Measurements from ENCODE around the gene SIPA1L3. TPM values are rescaled to one million over a fixed set of nuclear protein-coding genes. Genes with fewer than 3 reads are reported as not detected.
"Not testable (repeated sequence)": the region's sequence is repeated elsewhere in the genome, so short reads cannot be mapped to it uniquely, and the experiment has no call there.

The SIPA1L3 gene
- total and polyA plus RNA-seq, 2 experiments from 2014 or later: 13.7 to 23.3 TPM

GRCh38 chr19:38068826-38069225 lies 161.8 kb downstream of the SIPA1L3 start:
- DNase-seq (ENCODE audit: low spot score): no peak
- no peaks in the 10 kb centered on the region for H3K36me3 ChIP-seq (replicated peaks; ENCODE audit: insufficient read depth, low read depth)
- TF ChIP-seq CTCF (IDR thresholded peaks at IDR 0.05; ENCODE audit: poor library complexity) (no peak), EZH2phosphoT487 (IDR thresholded peaks at IDR 0.05; ENCODE audit: low read depth, severe bottlenecking, unreplicated experiment) (no peak), EZH2 (IDR thresholded peaks at IDR 0.05; ENCODE audit: borderline replicate concordance) (no peak)
- H3K27ac ChIP-seq: no peak overlapping the region
- no peaks in the 10 kb centered on the region for H3K9me3 ChIP-seq (ENCODE audit: low read depth)
- peaks cover 7% of the 10 kb centered on the region for H3K79me2 ChIP-seq
- H3K4me3 ChIP-seq: no peak overlapping the region
- no peaks in the 10 kb centered on the region for H3K9me2 ChIP-seq (replicated peaks; ENCODE audit: insufficient read depth)
- H2AFZ ChIP-seq: no peak overlapping the region
- 92% methylated on average over 6 of the region's 6 CpGs for WGBS (ENCODE audit: low lambda C conversion rate, missing lambda C conversion rate)
- no peaks in the 10 kb centered on the region for H3K27me3 ChIP-seq
- peaks cover 2% of the 10 kb centered on the region for H3K4me1 ChIP-seq (ENCODE audit: insufficient read depth)
- H3K4me2 ChIP-seq: no peak overlapping the region
- H4K20me1 ChIP-seq (ENCODE audit: insufficient read depth, poor library complexity, severe bottlenecking): peaks cover 5% of the 10 kb centered on the region

GRCh38 chr19:38070573-38070972 lies 163.6 kb downstream of the SIPA1L3 start:
- Histone ChIP-seq H3K79me2 (peaks cover 7% of the 10 kb centered on the region), H4K20me1 (ENCODE audit: insufficient read depth, poor library complexity, severe bottlenecking) (peaks cover 8% of the 10 kb centered on the region), H3K9me2 (replicated peaks; ENCODE audit: insufficient read depth) (no peaks in the 10 kb centered on the region), H3K4me2 (no peak overlapping the region), H3K27ac (no peak overlapping the region), H3K4me3 (no peak overlapping the region), H3K9me3 (ENCODE audit: low read depth) (no peaks in the 10 kb centered on the region), H3K4me1 (ENCODE audit: insufficient read depth) (no peaks in the 10 kb centered on the region), H3K36me3 (replicated peaks; ENCODE audit: insufficient read depth, low read depth) (no peaks in the 10 kb centered on the region), H3K27me3 (no peaks in the 10 kb centered on the region), H2AFZ (no peak overlapping the region)
- TF ChIP-seq EZH2 (IDR thresholded peaks at IDR 0.05; ENCODE audit: borderline replicate concordance) (no peak), CTCF (IDR thresholded peaks at IDR 0.05; ENCODE audit: poor library complexity) (no peak), EZH2phosphoT487 (IDR thresholded peaks at IDR 0.05; ENCODE audit: low read depth, severe bottlenecking, unreplicated experiment) (no peak)
- WGBS (ENCODE audit: low lambda C conversion rate, missing lambda C conversion rate): 68% methylated on average over 3 of the region's 3 CpGs
- no peak for DNase-seq (ENCODE audit: low spot score)

- H3K4me1 ChIP-seq (ENCODE audit: insufficient read depth); DNase-seq (ENCODE audit: low spot score); H3K4me2 ChIP-seq; H3K27ac ChIP-seq; H3K79me2 ChIP-seq; H4K20me1 ChIP-seq (ENCODE audit: insufficient read depth, poor library complexity, severe bottlenecking); H3K36me3 ChIP-seq (replicated peaks; ENCODE audit: insufficient read depth, low read depth); H3K27me3 ChIP-seq; H3K9me3 ChIP-seq (ENCODE audit: low read depth); H3K9me2 ChIP-seq (replicated peaks; ENCODE audit: insufficient read depth); H2AFZ ChIP-seq; H3K4me3 ChIP-seq: not testable (repeated sequence)
- WGBS (ENCODE audit: low lambda C conversion rate, missing lambda C conversion rate): 98% methylated on average over 6 of the region's 6 CpGs
Observed at GRCh38 chr19:38071054-38071453, 164.0 kb downstream of the SIPA1L3 start.

GRCh38 chr19:38071647-38072046 lies 164.6 kb downstream of the SIPA1L3 start:
- Histone ChIP-seq H3K9me2 (replicated peaks; ENCODE audit: insufficient read depth) (no peaks in the 10 kb centered on the region), H4K20me1 (ENCODE audit: insufficient read depth, poor library complexity, severe bottlenecking) (peaks cover 8% of the 10 kb centered on the region), H3K36me3 (replicated peaks; ENCODE audit: insufficient read depth, low read depth) (no peaks in the 10 kb centered on the region), H3K79me2 (peaks cover 2% of the 10 kb centered on the region), H3K4me3 (no peak overlapping the region), H3K27me3 (no peaks in the 10 kb centered on the region), H2AFZ (no peak overlapping the region), H3K4me1 (ENCODE audit: insufficient read depth) (no peaks in the 10 kb centered on the region), H3K4me2 (no peak overlapping the region), H3K9me3 (ENCODE audit: low read depth) (no peaks in the 10 kb centered on the region), H3K27ac (no peak overlapping the region)
- WGBS (ENCODE audit: low lambda C conversion rate, missing lambda C conversion rate): 97% methylated on average over 5 of the region's 5 CpGs
- no peak for DNase-seq (ENCODE audit: low spot score)
- TF ChIP-seq CTCF (IDR thresholded peaks at IDR 0.05; ENCODE audit: poor library complexity) (no peak), EZH2 (IDR thresholded peaks at IDR 0.05; ENCODE audit: borderline replicate concordance) (no peak), EZH2phosphoT487 (IDR thresholded peaks at IDR 0.05; ENCODE audit: low read depth, severe bottlenecking, unreplicated experiment) (no peak)
